ENCODE measurements around the gene SLC31A1.
"Not testable (repeated sequence)": the region's sequence is repeated elsewhere in the genome, so short reads cannot be mapped to it uniquely, and the experiment has no call there.

Gene SLC31A1

DNA sequence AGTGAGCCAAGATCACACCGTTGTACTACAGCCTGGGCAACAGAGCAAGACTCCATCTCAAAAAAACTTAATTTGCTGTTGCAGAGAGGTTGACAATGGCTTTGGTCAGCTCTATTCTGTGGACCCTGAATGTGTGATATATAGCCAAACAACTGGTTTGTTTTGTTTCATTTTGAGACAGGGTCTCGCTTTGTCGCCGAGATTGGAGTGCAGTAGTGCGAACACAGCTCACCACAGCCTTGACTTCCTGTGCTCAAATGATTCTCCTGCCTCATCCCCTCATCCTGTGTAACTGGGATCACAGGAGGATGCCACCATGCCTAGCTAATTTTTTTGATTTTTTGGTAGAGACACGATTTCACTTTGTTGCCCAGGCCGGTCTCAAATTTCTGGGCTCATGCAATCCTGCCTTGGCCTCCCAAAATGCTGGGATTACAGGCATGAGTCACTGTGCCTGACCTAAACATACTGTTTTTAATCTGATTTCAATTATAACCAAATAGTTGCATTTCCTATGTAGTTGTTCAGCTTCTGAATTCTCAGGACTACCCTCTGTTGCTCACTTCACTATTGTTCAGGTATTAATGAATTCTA, 72.0 kb downstream of the SLC31A1 start:
- no peak for DNase-seq
- no peak overlapping the region for H3K4me3 ChIP-seq (ENCODE audit: low read depth, low read length)
- H3K27me3 ChIP-seq (ENCODE audit: insufficient read depth, low read depth, severe bottlenecking), result no peaks in the 10 kb centered on the region
- TF ChIP-seq CTCF (IDR thresholded peaks at IDR 0.05; ENCODE audit: low read depth, low read length), result no peak
- H3K9me3 ChIP-seq (ENCODE audit: severe bottlenecking), result no peaks in the 10 kb centered on the region
- H3K36me3 ChIP-seq, result peaks cover 58% of the 10 kb centered on the region
- peak overlapping the region; percentile 28; the same call in 1 of the 2 replicates for H3K27ac ChIP-seq

- peak; percentile 88 for DNase-seq
- Histone ChIP-seq H3K36me3 (peaks cover 29% of the 10 kb centered on the region), H3K4me3 (ENCODE audit: low read depth, low read length) (peak overlapping the region; percentile 41), H3K27ac (peak overlapping the region; percentile 95)
- H3K27me3 ChIP-seq (ENCODE audit: insufficient read depth, low read depth, severe bottlenecking); H3K9me3 ChIP-seq (ENCODE audit: severe bottlenecking): not testable (repeated sequence)
Observed at GRCh38 chr9:113296247-113296646, 74.9 kb downstream of the SLC31A1 start.

DNA sequence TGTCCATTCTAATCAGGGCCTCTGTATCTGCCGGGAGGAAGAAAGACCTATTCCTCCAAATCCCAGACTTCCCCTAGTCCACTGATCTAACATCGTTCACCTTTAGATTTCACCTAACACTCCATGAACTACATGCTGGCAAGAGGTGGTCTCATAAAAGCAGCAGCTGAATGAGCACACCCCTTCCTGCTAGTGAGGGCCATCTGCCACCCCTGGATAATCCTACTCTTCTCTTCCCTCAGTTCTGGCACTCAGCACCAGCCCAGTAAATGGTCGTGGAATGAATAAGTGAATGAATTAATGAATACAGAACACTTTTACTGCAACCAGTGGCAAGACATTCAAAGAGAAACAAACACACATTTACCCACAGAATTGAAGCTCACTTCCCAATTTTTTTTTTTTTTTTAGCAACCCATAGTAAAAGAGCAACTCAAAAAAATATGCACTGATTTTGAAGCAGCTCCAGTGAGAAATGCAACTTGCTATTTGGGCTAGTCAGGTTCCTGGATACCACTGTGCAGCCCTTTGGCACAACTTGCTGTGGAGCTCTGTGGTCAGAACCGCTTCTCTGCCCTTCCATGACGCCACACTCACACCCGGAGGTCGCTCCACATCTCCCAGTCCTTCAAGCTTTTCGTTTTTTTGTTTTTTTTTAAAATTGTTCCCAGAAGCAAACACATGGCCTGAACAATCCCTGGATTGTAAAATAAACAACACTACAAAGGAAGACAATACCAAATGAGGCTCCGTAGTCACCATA, 75.6 kb downstream of the SLC31A1 start:
- H3K9me3 ChIP-seq (ENCODE audit: severe bottlenecking), result no peaks in the 10 kb centered on the region
- H3K4me3 ChIP-seq (ENCODE audit: low read depth, low read length), result peak overlapping the region; percentile 41
- no peaks in the 10 kb centered on the region for H3K27me3 ChIP-seq (ENCODE audit: insufficient read depth, low read depth, severe bottlenecking)
- peaks cover 22% of the 10 kb centered on the region for H3K36me3 ChIP-seq
- no peak for TF ChIP-seq CTCF (IDR thresholded peaks at IDR 0.05; ENCODE audit: low read depth, low read length)
- DNase-seq, result peak; percentile 81
- H3K27ac ChIP-seq, result peak overlapping the region; percentile 95

DNA sequence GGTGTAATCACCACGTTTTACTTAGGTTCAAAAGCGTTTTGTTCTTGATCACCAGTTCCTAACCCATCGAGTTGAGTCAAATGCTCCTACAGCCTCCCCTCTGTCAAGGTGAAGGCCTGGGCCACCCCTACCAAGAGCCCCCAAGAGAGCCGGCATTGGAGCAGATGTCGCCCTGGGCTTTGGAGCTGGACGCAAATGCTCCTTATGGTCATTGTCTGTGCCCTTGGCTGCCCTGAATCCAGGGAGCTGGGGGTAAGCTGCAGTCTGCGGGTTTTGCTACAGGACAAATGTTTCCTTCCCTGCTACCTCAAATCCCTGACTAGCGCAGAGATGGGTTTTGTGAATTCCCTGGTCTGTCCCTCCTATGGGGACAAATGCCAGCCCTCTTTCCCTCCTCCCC, 77.0 kb downstream of the SLC31A1 start:
- no peak for TF ChIP-seq CTCF (IDR thresholded peaks at IDR 0.05; ENCODE audit: low read depth, low read length)
- H3K4me3 ChIP-seq (ENCODE audit: low read depth, low read length), result peak overlapping the region; percentile 36
- peak; percentile 96 for DNase-seq
- H3K9me3 ChIP-seq (ENCODE audit: severe bottlenecking), result no peaks in the 10 kb centered on the region
- H3K27ac ChIP-seq, result peak overlapping the region; percentile 95
- H3K36me3 ChIP-seq, result peaks cover 9% of the 10 kb centered on the region
- no peaks in the 10 kb centered on the region for H3K27me3 ChIP-seq (ENCODE audit: insufficient read depth, low read depth, severe bottlenecking)

GRCh38 chr9:113298924-113299770, 77.8 kb downstream of the SLC31A1 start:
- Histone ChIP-seq H3K4me3 (ENCODE audit: low read depth, low read length) (peak overlapping the region; percentile 42), H3K27me3 (ENCODE audit: insufficient read depth, low read depth, severe bottlenecking) (no peaks in the 10 kb centered on the region), H3K27ac (peak overlapping the region; percentile 95), H3K36me3 (peaks cover under 1% of the 10 kb centered on the region), H3K9me3 (ENCODE audit: severe bottlenecking) (no peaks in the 10 kb centered on the region)
- TF ChIP-seq CTCF (IDR thresholded peaks at IDR 0.05; ENCODE audit: low read depth, low read length), result no peak
- DNase-seq, result peak; percentile 92

GRCh38 chr9:113299800-113300292, 78.5 kb downstream of the SLC31A1 start:
- TF ChIP-seq CTCF (IDR thresholded peaks at IDR 0.05; ENCODE audit: low read depth, low read length), result no peak
- Histone ChIP-seq H3K36me3 (no peaks in the 10 kb centered on the region; the same call in 1 of the 2 replicates), H3K27ac (peak overlapping the region; percentile 95), H3K27me3 (ENCODE audit: insufficient read depth, low read depth, severe bottlenecking) (no peaks in the 10 kb centered on the region), H3K9me3 (ENCODE audit: severe bottlenecking) (no peaks in the 10 kb centered on the region), H3K4me3 (ENCODE audit: low read depth, low read length) (peak overlapping the region; percentile 42)
- peak; percentile 76 for DNase-seq
